Endothelial cell of umbilical vein (primary cell): ENCODE measurements around the gene KCNN3. TPM values are rescaled to one million over a fixed set of nuclear protein-coding genes. Genes with fewer than 3 reads are reported as not detected.

Experiments
- BruUV-seq: library from RNA; stranded (reverse); fragments of 400-500 nt; replicated peaks from 2 replicates; lab custom pipeline; 2021; lab: Mats Ljungman, UMichigan
- CTCF ChIA-PET: fragments of 300-600, 350-600 bp; sonication (Branson Sonifier 250); formaldehyde crosslinking; loops from one replicate; lab custom pipeline; 2021; ENCODE audit warnings: antibody characterized with exemption, inconsistent platforms; lab: Charles Lee
- POLR2A ChIA-PET: fragments of 300-600, 350-600 bp; sonication (Branson Sonifier 250); formaldehyde crosslinking; loops from one replicate; lab custom pipeline; 2021; ENCODE audit warnings: antibody characterized with exemption, inconsistent platforms; lab: Charles Lee
- DNase-seq: peaks from one replicate; pipeline ENCODE4 v3.0.0-alpha.2; 2011; ENCODE audit warnings: low read depth, low spot score
- FAIRE-seq: peaks from 2 replicates; lab custom pipeline; 2011; peaks lifted over from hg19 to GRCh38; lab: Jason Lieb, UNC
- H2AFZ ChIP-seq: 2 replicates; pipeline ENCODE4 v1.6.0; 2012; ENCODE audit warnings: low read depth, low read length, control low read depth, inconsistent platforms
- H3K27ac ChIP-seq: 2 replicates; pipeline ENCODE4 v1.5.1; 2011; ENCODE audit warnings: low read depth, mild to moderate bottlenecking, control low read depth, low read length, moderate library complexity; ENCODE audit not compliant: insufficient read depth
- H3K27me3 ChIP-seq, 2 experiments: 2 replicates each; pipeline versions ENCODE4 v1.6.0 to v1.6.1; 2011; ENCODE audit warnings: low read length in 2 of 2, mixed read lengths in 1 of 2; ENCODE audit not compliant: control insufficient read depth in 2 of 2, insufficient read depth in 2 of 2
- H3K36me3 ChIP-seq, 2 experiments: 2 replicates in 1 of 2; 3 replicates in 1 of 2; pipeline ENCODE4 v1.5.1; 2011; ENCODE audit warnings: low read length in 2 of 2, mild to moderate bottlenecking in 1 of 2, moderate library complexity in 1 of 2; ENCODE audit not compliant: control insufficient read depth in 2 of 2, insufficient read depth in 2 of 2; ENCODE audit errors: extremely low read depth in 1 of 2
- H3K4me1 ChIP-seq: 3 replicates; pipeline ENCODE4 v1.5.1; 2011; ENCODE audit warnings: mild to moderate bottlenecking, low read length; ENCODE audit not compliant: control insufficient read depth, insufficient read depth; ENCODE audit errors: extremely low read depth
- H3K4me2 ChIP-seq: 2 replicates; pipeline ENCODE4 v1.6.1; 2011; ENCODE audit warnings: low read length, control low read depth, mixed read lengths; ENCODE audit not compliant: insufficient read depth
- H3K4me3 ChIP-seq, 3 experiments: fragments of 200-600 bp in 1 of 3; sonication (generic), shearing (Covaris generic) in 1 of 3; replicated peaks in 1 of 3; 2 replicates each; pipeline ENCODE4 v1.5.1; 2011 to 2016; ENCODE audit warnings: control low read depth in 3 of 3, low read length in 3 of 3, mild to moderate bottlenecking in 2 of 3, inconsistent platforms in 1 of 3, low read depth in 1 of 3, moderate library complexity in 1 of 3; ENCODE audit not compliant: insufficient read depth in 1 of 3
- H3K79me2 ChIP-seq: 2 replicates; pipeline ENCODE4 v1.6.0; 2012; ENCODE audit warnings: low read length, inconsistent platforms; ENCODE audit not compliant: control insufficient read depth, insufficient read depth
- H3K9ac ChIP-seq: replicated peaks from 2 replicates; pipeline ENCODE3; 2011; ENCODE audit warnings: low read length, control low read depth; ENCODE audit not compliant: insufficient read depth; ENCODE audit errors: extremely low read depth
- H3K9me1 ChIP-seq: replicated peaks from 3 replicates; pipeline ENCODE4 v1.6.0; 2011; ENCODE audit warnings: mild to moderate bottlenecking, low read length; ENCODE audit not compliant: control insufficient read depth, insufficient read depth; ENCODE audit errors: extremely low read depth
- H3K9me3 ChIP-seq: replicated peaks from 2 replicates; pipeline ENCODE4 v1.5.1; 2012; ENCODE audit warnings: low read length, inconsistent platforms; ENCODE audit not compliant: control insufficient read depth, insufficient read depth
- H4K20me1 ChIP-seq: replicated peaks from 2 replicates; pipeline ENCODE3; 2011; ENCODE audit warnings: mild to moderate bottlenecking, low read length; ENCODE audit not compliant: control insufficient read depth, insufficient read depth; ENCODE audit errors: extremely low read depth
- EZH2 ChIP-seq: IDR thresholded peaks from 2 replicates; pipeline ENCODE4 v1.6.1; 2012; ENCODE audit warnings: borderline replicate concordance, low read depth, mild to moderate bottlenecking, moderate library complexity, low read length, inconsistent platforms; ENCODE audit not compliant: severe bottlenecking
- FOS ChIP-seq: IDR thresholded peaks from 2 replicates; pipeline ENCODE4 v1.6.1; 2011; ENCODE audit warnings: mild to moderate bottlenecking, low read length, moderate library complexity, borderline replicate concordance; ENCODE audit not compliant: insufficient read depth
- GATA2 ChIP-seq: IDR thresholded peaks from 2 replicates; pipeline ENCODE4 v1.7.0; 2011; ENCODE audit warnings: low read depth, mild to moderate bottlenecking, moderate library complexity, mixed read lengths, low read length; ENCODE audit not compliant: insufficient read length, insufficient read depth
- JUN ChIP-seq: IDR thresholded peaks from 2 replicates; pipeline ENCODE4 v1.6.1; 2011; ENCODE audit warnings: borderline replicate concordance, low read depth; ENCODE audit not compliant: insufficient read length, insufficient read depth
- MAX ChIP-seq: IDR thresholded peaks from 2 replicates; pipeline ENCODE4 v1.6.1; 2011; ENCODE audit not compliant: insufficient read depth, insufficient read length
- MYC ChIP-seq: IDR thresholded peaks from one replicate; pipeline ENCODE4 v1.6.1; 2011; ENCODE audit warnings: mild to moderate bottlenecking, low read depth, low read length
- POLR2A ChIP-seq: IDR thresholded peaks from 2 replicates; pipeline ENCODE4 v1.6.1; 2012; ENCODE audit warnings: low read depth, mild to moderate bottlenecking, control low read depth, low read length
- POLR2AphosphoS5 ChIP-seq: IDR thresholded peaks from 2 replicates; pipeline ENCODE4 v1.6.1; 2012; ENCODE audit warnings: low read depth, mild to moderate bottlenecking, control low read depth, low read length, moderate library complexity; ENCODE audit not compliant: insufficient read depth
- dilution Hi-C: fragments of 300-500 bp; cut with MboI; formaldehyde crosslinking; loops from one replicate; pipeline ENCODE4 v1.15.0; 2019; ENCODE audit warnings: low sequenced_read_pairs; ENCODE audit not compliant: extremely low pct_ligation_motif_present
- intact Hi-C: fragments of 100-400 bp; cut with micrococcal nuclease; formaldehyde crosslinking; loops from one replicate; pipeline ENCODE4 v1.10.0; 2022
- polyA plus RNA-seq, 4 experiments: library from polyadenylated mRNA; depleted of rRNA in 3 of 4; stranded (reverse) in 3 of 4; unstranded in 1 of 4; fragments of >200 nt; gene quantifications; 2 replicates each; pipeline versions ENCODE4 v1.2.1 to v1.2.3, GENCODE V29; 2011 to 2012; ENCODE audit warnings: missing spikeins in 1 of 4
- total RNA-seq: library from RNA; stranded (reverse); gene quantifications from 2 replicates; pipeline ENCODE4 v1.2.3, GENCODE V29; 2021
- TF ChIP-seq, protein P1 (sequence below), 2 donors: IDR thresholded peaks; 1 replicate in 1 of 2; 2 replicates in 1 of 2; pipeline ENCODE4 v1.5.1; 2011; ENCODE audit warnings: low read length in 2 of 2, mild to moderate bottlenecking in 2 of 2, moderate library complexity in 2 of 2, control low read depth in 1 of 2, inconsistent platforms in 1 of 2, low read depth in 1 of 2; ENCODE audit not compliant: insufficient read depth in 1 of 2; ENCODE audit errors: extremely low read depth in 1 of 2

Gene KCNN3
- total and polyA plus RNA-seq, 2 donors (not counting 3 experiments of a cell fraction or from before 2014, with no cell fraction given): 0.91 to 1.1 TPM

- Histone ChIP-seq H3K27ac (no peak overlapping the region), H3K27me3 (peaks cover 9 to 15% of the 10 kb centered on the region in 2 experiments), H3K9me3 (no peaks in the 10 kb centered on the region), H3K36me3 (no peaks in the 10 kb centered on the region), H3K9me1 (no peaks in the 10 kb centered on the region), H2AFZ (no peak overlapping the region), H3K4me1 (no peaks in the 10 kb centered on the region), H3K4me3 (no peak overlapping the region), H3K79me2 (no peaks in the 10 kb centered on the region), H3K9ac (no peak overlapping the region), H3K4me2 (no peak overlapping the region), H4K20me1 (no peaks in the 10 kb centered on the region)
- no peak for DNase-seq
- no peak for FAIRE-seq
- TF ChIP-seq MAX (no peak), POLR2AphosphoS5 (no peak), POLR2A (no peak), EZH2 (no peak)
- TF ChIP-seq, protein P1, sequence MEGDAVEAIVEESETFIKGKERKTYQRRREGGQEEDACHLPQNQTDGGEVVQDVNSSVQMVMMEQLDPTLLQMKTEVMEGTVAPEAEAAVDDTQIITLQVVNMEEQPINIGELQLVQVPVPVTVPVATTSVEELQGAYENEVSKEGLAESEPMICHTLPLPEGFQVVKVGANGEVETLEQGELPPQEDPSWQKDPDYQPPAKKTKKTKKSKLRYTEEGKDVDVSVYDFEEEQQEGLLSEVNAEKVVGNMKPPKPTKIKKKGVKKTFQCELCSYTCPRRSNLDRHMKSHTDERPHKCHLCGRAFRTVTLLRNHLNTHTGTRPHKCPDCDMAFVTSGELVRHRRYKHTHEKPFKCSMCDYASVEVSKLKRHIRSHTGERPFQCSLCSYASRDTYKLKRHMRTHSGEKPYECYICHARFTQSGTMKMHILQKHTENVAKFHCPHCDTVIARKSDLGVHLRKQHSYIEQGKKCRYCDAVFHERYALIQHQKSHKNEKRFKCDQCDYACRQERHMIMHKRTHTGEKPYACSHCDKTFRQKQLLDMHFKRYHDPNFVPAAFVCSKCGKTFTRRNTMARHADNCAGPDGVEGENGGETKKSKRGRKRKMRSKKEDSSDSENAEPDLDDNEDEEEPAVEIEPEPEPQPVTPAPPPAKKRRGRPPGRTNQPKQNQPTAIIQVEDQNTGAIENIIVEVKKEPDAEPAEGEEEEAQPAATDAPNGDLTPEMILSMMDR (IDR thresholded peaks at IDR 0.05; ENCODE audit: extremely low read depth in 1 of 2, insufficient read depth in 1 of 2, low read depth in 1 of 2, low read length in 2 of 2): no peak
- dilution Hi-C loops (no loop called here), intact Hi-C loops (no loop called here)
- no TSS peak for BruUV-seq
- ChIA-PET POLR2A (no interaction called here), CTCF (interaction anchor here (0.7 to 1.7 kb wide), 6 partner anchors 9 to 132 kb away, joined by 3 to 15 read pairs (median 4); no protein-coding TSS in a partner anchor)
These were observed 21.4 kb upstream of the KCNN3 start for GRCh38 chr1:154891452-154891851.

- POLR2A ChIA-PET: no interaction called here
- Histone ChIP-seq H3K9me3 (no peaks in the 10 kb centered on the region), H3K4me1 (peaks cover 18% of the 10 kb centered on the region), H3K79me2 (no peaks in the 10 kb centered on the region), H2AFZ (no peak overlapping the region), H3K4me3 (no peak overlapping the region), H3K36me3 (no peaks in the 10 kb centered on the region), H3K9ac (no peak overlapping the region), H3K27me3 (peaks cover 6 to 7% of the 10 kb centered on the region in 2 experiments), H3K27ac (no peak overlapping the region), H4K20me1 (no peaks in the 10 kb centered on the region), H3K9me1 (no peaks in the 10 kb centered on the region), H3K4me2 (no peak overlapping the region)
- intact Hi-C loops: no loop called here
- no peak for DNase-seq
- TF ChIP-seq EZH2 (no peak), MYC (no peak), POLR2A (no peak), MAX (no peak), JUN (no peak), GATA2 (no peak), POLR2AphosphoS5 (no peak), FOS (no peak)
- TF ChIP-seq, protein P1 (IDR thresholded peaks at IDR 0.05; ENCODE audit: extremely low read depth in 1 of 2, insufficient read depth in 1 of 2, low read depth in 1 of 2, low read length in 2 of 2): no peak
- BruUV-seq: no TSS peak
- CTCF ChIA-PET: no interaction called here
- dilution Hi-C loops: no loop called here
- FAIRE-seq: no peak
These were observed 18.7 kb upstream of the KCNN3 start for GRCh38 chr1:154888757-154889156.
